Central memory CD4-positive, alpha-beta T cell (primary cell): ENCODE results near the gene TSPAN18.

Experiments
- DNase-seq: peaks from one replicate; pipeline ENCODE4 v3.0.0; 2022

Gene TSPAN18

DNA sequence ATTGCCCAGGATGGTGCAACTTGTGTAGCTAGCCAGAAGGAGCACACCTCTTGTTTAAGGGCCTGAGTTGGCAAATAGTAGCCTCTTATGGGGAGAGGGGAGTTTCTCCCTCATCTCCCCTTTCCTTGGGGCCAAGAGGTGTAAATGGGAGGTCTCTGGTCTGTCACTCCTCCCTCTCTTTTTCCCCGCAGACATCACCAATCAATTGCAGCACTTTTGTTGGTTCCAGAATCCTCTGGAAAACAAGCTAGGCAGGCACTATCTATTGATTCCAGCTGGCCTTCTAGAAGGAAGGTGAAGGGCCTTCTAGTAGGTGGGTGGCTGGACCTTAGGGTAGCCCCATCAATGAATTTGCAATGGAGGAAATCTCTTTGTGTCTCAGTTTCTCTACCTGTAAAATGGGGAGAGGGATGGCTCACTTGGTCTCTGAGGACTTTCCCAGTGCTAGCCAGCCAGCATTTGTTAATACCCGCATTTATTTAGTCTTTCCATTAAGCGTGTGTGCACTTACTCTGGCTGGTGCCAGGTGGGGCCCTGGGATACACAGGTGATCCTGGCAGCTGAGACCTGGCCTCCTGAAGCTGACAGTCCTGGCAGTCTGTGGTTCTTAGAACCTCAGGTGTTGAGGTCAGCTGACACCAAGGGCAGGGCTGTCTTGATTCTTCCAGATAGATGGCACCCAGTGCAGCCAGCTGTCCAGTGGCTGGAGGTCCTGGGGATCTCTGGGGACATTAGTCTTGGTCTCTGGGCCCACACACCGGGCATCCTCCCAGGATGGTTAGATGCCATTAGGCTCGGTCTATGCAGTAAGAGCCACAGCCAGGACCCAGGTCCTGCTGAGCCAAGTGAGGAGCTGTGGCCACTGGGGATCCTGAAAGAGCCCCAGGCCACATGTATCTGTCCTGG, 51.7 kb downstream of the TSPAN18 start:
- DNase-seq: no peak

DNA sequence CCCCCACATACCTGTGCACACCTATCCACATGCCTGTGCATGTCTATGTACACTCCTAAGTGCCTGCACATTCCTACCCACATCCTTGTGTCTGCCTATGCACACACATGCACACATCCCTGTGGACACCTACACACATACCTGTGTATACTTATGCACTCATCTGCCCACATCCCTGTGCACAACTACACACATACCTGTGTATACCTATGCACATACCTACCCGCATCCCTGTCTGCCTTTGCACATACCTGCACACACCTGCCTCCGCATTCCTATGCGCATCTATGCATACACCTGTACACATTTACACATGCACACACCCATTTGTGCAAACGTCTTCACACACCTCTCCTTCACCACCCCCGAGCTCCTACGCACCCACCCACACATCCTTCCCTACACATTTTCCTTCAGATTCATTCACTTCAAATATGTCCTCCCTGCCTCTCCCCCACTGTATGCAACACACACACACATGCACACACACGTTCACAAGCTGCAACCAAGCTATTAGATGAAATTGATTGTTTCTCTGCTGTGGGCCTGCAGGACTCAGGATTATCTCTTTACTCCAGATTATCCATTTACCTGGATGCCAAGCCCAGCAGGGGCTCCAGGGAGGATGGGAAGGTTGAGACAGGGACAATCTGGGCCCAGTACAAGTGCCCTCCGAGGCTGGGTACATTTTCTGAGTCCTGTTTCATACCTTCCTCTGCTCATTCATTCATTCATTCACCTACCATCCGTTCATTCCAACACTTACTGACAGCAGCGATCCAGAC, 53.2 kb downstream of the TSPAN18 start:
- DNase-seq: no peak

DNA sequence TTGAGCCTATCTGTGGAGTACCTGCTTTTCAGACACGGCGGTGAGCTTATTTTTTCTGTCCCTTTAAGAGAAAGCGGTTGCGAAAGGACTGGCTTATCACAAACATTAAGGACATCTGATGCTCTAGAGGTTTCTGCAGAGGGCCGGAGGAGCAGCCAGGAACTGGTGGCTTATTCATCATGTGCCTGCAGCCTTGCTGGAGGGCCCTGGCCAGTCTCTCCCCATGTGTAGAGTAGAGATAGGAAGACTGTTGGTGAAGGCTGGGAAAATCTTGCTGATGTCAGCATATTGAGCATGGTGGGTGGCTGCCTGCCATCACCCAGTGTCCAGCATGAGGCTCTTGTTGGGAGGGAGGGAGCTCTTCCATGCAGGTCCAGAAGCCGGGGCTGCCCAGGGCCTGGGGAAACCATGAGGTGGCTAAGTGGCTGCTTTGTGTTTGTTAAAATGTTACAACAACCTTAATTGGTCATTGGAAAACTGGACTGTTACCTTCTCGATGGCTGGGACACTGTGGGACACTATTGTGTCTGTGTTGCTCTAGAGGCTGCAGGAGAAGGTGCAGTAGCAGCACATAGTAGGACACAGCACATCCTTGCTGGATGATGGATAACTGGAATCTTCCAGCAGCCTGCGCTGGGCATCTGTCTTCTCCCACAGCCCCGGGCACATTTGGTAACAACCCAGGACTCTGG, 54.3 kb downstream of the TSPAN18 start:
- no peak for DNase-seq

DNA sequence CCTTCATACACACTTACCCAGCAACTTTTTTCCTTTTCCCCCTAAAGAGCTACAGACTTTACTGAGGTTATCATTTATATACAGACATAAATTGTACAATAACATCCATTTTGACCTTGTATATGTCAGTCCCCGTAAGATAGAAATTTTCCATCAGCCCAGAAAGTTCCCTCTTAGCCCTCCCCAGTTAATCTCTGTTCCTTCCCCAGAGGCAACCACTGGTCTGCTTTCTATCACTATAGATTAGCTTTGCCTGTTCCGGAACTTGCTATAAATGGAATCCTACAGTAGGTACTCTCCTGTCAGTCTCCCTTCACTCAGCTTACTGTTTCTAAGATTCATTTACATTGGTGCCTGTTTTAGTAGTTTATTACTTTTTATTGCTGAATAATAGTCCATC, 54.9 kb downstream of the TSPAN18 start:
- no peak for DNase-seq

DNA sequence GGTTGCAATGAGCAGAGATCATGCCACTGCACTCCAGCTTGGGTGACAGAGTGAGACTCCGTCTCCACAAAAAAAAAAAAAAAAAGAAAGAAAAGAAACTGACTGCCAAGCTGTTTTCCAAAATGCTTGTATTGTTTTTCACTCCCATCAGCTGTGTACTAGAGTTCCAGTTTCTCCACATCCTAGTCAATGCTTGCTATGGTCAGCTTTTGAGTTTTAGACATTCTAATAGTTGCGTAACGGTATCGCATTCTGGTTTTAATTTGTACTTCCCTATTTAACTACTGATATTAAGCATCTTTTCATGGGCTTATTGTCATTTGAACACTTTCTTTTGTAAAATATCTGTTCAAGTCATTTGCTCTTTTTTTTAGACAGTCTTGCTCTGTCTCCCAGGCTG, 55.7 kb downstream of the TSPAN18 start:
- DNase-seq: no peak

DNA sequence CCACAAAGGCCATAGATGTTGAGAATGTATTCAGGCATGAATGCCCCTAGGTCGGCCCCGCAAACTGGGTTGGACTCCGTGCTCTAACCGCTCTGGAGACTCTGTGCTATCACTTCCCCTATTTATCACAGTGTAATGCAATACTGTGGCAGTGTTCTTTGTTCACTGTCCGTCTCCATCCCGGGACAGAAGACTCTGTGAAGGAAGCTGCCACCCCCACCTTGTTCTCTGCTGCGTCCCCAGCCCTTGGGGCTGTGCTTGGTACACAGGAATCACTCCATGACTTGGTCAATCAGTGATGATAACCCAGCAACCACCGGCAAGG, 57.6 kb downstream of the TSPAN18 start:
- no peak for DNase-seq

DNA sequence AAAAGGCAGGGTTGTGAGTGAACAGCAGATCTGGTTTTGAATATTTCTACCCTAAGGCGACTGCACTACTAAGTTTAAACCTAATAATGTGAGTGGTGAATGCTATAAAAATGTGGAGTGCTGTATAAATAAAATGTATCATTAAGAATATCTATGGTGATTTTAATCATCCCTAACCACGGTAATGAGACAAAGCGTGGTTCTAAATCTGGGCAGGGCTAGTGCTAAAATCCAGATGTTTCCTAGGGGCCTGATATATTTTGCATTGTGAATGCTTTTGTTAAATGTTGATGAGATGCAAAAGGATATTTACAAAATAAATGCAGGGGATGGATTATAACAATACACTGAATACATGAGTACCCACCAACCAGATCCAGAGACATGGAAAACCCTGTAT, 58.1 kb downstream of the TSPAN18 start:
- DNase-seq: no peak

DNA sequence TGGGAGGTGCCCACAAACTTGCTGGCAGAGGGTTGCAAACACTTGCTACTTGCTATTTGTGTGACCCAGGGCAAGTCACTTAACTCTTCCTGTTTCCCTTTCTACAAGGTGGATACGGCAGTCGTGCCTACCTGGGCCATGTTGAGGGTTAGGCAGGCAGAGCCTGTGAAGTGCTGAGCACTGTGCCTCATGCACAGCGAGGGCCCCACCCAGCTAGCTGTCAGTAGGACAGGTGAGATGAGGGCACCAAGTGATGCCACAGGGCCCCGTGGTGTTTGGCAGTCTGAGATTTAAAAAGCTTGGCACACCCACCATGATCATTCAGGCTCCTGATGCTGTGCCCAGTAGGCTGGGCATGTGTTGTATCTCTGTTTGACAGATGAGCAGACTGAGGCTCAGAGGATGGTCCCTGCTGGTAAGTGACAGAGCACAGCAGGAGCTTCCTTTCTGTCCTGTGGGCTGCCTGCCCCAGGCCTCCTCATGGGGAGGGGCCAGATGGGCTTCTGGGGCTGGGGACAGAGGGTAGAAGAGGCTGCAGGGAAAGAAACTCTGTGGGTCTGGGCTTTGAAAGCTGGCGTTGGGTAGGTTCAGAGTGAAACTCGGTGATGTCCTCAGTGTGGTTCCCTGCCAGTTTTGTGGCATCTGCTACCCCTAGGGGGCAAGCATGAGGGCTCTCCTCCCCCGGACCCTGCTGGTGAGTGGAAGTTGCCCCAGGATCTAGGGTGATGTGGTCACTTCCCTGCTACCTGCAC, 59.3 kb downstream of the TSPAN18 start:
- no peak for DNase-seq

DNA sequence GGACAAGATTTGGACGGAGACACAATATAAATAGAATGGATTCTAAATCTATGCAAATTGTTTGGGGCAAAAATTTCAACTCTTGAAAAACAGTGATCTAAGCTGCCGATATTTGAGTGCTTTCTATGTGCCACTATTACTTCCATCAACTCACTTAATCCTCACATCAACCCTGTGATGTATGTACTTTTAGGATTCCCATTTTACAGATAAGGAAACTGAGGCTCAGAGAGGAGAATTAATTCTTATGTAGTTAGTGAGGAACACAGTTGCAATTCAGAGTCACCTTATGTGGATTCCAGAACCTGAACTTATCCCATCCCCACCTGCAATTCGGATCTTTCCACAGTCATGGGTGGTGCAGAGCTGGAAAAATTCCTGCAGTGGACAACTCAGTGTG, 60.3 kb downstream of the TSPAN18 start:
- DNase-seq: no peak

DNA sequence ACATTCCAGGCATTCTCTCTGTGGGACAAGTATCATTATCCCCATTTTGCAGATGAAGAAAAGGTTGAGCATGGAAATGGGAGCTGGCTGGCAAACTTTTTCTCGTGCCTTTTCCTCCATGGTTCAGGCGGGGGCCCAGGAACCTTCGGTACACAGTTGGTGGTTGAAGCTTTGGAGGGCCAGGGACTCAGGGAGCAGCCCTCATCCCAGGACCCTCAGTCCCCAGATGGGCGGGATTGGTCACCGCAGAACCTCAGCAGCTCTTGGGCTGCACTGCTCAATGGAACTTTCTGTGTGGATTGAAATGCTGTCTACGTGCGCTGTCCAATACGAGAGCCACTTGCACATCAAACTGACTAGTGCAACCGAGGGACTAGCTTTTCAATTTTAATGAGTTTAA, 61.2 kb downstream of the TSPAN18 start:
- DNase-seq: no peak

DNA sequence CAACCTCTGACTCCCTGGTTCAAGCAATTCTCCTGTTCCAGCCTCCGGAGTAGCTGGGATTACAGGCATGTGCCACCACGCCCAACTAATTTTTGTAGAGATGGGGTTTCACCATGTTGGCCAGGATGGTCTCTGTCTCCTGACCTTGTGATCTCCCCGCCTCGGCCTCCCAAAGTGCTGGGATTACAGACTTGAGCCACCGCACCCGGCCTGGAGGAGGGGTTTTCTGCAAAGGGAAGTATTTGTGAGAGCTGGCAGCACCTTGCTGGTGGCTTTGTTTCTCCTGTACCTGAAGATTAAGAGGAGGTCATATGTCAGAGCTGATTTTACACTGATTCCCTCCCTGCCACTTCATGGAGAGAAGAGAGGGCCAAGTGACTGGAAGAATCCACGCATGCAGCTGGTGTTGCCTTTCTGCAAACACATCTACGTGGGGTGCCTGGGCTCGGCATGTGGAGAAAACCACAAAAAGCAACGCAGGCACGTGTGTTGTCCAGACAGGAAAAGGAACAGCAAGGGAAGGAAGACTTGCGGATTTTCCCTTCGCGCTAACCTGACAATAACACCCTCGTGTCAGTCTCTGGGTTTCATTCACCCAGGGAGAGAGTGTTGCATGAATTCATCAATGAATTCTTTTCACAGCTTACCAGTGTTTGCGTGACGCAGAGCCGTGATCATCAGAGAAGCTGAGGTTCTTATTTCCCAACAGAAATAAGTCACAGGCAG, 61.9 kb downstream of the TSPAN18 start:
- DNase-seq: no peak

DNA sequence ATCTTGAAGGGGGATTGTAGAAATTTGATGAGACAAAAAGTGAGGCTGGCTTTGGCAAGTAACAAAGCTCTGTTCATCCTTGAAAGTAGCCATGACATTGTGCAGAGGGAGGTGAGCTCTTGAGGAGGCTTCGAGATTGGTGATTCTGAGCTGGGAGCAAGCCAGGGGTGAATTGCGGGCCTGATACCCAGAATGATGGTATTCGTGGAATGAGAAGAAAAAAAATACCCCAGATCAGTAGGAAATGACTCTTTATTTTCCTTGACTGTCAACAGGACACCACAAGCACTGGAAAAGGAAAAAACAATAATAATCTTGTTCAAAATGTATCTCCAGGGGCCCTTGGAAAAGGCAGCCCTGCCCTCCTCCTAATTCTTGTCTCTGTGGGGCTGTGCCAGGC, 62.7 kb downstream of the TSPAN18 start:
- DNase-seq: no peak

DNA sequence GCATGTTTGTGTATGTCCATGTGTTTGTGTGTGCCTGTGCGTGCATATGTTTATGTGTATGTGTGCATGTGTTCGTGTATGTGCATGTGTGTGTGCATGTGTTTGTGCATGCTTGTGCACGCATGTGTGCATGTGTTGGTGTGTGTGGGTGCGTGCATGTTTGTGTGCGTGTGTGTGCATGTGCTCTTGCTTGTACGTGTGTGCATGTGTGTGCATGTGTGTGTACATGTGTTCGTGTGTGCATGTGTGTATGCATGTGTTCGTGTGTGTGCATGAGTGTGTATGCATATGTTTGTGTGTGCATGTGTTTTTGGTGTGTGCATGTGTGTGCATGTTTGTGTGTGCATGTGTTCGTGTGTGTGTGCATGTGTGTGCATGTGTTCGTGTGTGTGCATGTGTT, 63.4 kb downstream of the TSPAN18 start:
- DNase-seq: no peak

DNA sequence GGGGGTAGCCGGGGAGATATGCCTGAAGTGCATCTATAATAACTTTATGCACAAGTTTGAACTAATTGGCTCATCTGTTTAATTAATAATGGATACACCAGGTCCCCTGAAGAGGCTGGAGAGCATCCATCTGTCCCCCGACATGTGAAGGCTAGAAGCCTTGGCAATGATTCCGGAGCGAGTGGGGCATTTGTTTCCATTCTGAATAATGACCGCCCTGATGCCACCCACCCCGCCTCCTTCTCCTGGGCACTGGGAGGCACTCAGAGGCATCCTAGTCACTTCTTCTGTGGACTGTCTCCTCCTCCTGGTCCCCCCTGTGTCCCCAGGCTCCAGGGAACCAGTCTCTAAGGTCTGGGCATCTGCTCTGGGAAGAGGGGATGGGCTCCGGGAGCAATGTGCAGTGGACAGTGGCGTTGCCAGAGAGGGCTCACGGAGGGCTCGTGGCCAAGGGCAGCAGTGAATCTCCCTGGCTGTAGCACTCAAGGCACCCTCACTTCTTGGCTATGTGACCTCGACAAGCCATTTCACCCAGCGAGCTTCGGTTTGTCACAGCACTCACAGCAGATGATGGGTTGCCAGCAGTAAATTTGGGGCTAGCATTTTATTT, 64.7 kb downstream of the TSPAN18 start:
- no peak for DNase-seq

DNA sequence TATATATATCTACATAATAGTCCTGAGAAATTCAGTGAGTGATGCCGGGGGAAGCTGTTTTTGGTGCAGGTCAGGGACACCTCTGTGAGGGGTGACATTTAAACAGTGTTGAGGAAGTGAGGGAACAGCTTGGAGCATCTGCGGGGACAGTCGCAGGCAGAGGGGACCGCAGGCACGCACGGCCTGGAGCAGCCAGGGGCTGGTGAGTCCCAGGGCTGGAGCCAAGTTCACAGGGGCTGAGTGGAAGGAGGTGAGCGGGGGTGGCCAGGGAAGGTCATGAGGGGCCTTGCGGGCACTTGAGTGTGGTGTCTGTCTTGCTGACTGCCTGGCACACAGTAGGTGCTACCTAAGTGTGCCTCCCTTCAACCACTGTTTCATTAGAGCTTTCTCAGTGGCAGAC, 65.4 kb downstream of the TSPAN18 start:
- no peak for DNase-seq

DNA sequence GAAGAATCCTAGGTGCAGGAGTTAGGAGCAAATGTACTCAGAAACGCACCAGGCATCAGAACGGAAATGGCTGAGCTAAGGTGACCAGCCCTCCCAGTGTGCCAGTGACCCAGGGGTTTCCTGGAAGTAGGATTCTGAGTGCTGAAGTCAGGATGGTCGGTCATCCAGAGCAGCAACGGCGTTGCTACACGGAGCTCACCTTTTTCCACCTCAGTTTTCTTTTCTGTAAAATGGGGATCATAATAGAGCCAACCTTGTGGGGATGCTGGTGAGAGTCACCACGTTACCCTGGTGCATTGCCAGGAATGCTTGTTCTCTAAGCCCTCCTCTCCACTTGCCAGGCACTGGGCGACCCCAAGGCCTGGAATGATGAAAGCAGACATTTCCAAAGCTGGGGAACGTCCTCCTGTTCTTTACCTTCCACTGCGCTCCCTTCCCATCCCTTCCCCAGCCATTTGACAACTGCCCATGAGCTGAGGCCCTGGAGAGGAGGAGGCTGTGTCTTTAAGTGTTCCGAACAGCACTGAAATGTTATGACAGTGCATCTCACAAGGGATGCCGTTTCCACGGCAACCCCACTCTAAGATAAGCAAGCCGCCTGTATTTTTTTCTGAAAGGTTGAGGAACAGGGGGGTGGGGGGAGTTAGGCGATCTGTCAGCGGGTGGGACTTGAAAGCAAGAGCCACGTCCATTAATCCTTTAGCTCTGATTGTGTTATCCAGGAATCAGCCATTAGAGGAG, 66.8 kb downstream of the TSPAN18 start:
- DNase-seq: no peak

DNA sequence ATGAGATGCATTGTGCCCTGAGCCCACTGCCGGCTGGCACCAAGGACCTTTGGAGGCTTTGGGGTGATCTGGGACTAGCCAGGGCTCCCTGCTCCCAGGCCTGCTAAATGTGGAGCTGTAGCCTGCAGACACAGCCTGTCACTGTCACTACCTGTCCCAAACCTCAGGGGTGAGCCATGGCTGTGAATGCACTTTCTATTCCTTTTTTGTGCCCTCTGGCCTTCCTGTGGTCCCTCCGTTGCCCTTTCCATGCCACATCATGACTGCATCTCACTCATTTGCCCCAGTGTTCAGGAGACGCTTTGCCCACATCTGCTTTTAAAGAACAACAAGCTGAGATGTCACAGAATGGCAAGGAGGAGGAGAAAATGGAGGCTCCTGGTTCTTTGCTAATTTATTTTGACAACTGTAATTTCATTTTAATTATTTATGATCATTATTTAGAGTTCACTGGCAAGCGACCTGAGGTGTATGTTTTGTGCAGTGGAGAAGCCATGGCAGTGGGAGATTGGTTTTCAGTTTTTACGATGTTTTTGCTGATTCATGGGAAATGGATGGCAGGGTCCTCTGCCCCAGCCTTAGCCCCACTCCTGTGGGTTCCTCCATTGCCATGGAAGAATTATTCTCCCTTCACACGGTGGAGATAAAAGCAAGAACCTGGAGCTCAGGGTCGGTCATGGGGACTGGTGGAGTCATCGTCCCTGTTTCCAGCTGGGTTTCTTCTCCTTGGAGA, 69.2 kb downstream of the TSPAN18 start:
- DNase-seq: no peak

DNA sequence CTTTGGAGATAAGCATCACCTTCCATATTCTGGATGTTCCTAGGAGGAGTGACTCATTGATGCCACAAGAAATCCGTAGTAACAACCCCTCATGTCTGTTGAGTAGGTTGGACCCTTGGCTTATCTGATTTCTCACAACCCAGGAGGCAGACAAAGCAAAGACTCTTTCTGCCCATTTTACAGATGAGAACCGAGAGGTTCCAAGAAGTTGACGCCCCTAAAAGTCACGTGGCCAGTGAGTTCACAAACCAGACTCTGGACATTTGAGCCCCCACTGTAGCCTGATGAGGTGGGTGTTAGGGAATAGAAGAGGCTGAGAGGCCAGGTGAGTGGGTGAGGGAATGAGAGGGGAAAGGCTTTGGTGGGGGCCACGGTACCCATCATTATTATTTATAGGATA, 70.3 kb downstream of the TSPAN18 start:
- DNase-seq: no peak

DNA sequence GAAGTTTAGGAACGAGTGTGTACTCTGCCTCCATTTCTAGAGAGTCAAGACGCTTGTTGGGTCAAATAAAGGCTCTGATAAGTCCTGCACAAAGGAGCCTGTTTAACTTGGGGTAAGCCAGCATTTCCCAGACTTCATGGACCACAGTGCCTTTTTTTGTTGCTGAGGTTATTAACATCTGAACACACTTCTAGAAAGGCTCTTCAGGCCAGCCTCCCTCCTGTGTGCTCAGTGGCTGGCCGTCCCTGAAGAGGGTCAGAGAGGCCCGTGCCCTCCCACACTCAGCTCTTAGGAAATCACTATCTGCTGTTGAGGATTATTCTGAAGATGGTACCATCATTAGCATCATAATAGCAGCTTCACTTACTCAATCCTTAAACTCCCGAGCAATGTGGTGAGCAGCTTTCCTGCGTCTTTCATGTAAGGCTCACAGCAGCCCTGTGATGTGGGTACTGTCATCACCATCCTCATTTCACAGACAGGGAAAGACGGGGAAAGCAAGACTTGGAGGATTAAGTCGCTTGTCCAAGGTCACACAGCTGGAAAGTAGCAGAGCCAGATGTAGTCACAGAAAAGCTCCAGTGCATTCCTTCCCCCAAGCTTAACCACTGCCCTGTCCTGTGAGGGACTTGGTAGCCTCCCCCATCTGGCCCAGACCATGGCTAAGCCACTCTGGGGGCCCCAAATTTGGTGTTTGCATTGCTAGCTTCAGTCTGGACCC, 71.3 kb downstream of the TSPAN18 start:
- DNase-seq: no peak

DNA sequence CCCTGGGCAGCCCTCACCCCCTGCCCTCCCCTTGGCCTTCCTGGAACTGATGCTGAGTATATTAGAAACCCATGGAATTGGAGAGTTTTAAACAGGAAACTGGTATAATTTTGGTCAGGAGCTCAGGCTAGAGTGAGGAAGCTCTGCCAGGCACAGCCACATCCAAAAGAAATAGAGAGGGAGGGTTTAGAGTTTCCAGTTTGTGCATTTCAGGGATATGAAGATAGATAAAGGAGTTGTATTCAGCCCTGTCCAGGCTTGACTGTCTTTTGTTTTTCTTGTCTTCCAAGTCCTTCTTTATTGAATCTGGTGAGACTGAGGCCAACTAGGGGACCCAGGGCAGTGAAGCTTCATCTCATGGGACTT, 71.8 kb downstream of the TSPAN18 start:
- DNase-seq: no peak
